ENCODE measurements around the gene COBL.

Gene COBL

DNA sequence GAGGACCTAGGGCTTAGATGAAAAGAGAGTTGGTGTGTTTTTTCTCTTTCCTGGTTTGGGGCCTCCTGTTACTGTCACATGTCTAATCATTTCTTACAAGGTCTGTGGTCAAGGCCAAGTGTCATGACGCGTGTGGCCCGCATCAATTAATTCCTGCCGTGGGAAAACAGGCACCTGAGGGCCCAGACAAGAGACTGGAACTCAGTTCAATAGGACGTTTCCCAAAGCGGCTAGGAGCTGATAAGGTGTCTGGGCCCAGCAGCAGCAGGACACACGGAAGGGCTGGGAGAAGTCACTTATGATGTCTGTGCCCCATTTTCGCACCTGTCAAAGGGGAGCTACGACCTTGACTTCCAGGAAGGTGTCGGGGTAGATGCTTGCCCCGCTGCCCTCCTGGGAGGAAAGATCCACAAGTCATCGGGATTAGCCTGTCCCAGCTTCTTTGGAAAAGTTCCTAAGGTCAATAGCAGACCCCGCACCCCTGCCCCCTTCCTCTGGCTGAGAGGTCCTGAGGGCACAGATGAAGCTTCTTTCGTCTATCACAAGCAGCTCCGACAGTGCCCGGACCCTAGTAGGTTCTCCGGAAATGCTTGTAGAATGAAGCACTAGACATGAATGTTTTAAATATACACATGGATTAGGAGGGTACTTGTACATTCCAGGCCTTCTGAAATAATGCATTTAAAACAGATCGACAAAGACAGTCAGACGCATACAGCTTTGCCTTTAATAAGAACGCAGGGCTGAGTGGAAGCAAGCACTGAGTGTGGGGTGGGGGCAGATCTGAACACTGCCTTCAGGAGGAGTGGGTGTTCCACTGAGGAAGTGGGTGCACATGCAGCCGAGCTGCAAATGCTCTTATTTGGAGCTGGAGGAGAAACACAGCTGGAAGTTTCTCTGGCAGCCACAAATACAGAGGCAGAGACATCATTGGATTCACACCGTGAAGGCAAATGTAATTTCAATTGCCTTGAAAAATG is 296.4 kb downstream of the COBL start:
- DNase-seq (ENCODE audit: low read depth): no peak

DNA sequence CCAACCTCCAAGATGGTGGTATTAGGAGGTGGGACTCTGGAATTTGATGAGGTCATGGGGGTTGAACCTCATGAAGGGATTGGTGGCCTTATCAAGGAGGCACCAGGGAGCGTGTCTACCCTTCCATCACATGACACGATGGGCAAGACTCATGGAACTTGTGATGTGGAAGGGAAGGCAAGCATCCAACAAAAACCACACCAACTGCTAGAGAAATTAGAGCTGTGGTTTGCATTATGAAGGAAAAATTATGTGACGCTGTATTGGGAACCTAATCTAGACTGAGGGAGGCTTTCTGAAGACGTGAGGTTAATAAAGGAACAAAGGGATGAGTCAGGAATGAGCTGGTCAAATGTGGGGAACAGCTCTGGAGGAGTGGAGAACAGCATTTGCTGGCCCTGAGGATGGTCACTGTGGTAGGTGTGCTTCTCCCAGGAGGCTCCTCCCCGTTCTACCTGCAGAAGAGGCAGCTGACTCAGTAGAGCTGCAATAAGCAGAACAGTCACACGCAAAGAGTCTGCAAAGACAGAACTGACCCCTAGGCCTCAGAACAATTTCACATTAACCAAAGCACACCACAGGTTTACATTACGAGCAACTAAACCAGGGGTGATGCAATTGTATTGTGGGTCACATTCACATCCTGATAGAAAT is 297.3 kb downstream of the COBL start:
- no peak for DNase-seq (ENCODE audit: low read depth)

DNA sequence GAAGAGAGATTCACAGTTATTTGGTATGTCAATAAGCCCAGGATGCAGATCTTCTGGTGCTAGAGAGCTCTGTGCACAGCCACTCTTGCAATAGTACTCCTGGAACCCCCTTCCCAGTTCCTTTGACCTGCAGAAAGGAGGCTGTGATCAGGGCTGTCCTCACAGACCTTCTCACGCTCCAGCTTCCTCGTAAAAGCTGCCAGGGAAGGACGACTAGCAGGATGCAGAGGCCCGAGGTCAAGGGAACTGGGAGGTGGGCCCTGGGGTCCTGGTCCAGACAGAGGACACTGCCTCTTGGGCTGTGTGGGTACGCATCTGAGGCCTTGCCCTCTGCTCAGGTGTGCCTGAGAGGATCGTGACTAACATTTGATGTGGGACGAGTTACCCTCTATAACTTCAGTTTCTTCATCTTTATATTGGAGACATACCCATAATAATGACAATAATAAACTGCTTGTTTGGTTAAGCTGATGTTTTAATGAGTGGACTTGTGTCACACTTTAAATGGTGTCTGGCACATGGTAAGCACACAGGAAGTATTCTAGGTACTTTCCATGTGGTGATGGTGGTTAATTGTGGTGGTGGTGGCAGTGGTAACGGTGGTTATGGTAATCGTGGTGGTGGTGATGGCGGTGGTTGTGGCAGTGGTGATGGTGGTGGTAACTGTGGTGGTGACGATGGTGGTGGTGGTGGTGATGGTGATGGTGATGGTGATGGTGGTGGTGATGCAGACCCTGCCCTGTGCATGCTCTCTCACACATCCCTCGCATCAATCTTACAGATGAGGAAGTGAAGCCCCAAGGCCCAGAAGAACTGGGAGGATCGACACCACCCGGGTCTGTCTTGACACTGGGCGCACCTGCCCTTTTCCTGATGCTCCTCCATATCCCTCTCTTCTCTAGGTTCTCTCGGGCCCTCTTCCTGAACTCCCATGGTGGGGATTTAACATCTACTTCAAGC is 298.8 kb downstream of the COBL start:
- DNase-seq (ENCODE audit: low read depth): no peak

DNA sequence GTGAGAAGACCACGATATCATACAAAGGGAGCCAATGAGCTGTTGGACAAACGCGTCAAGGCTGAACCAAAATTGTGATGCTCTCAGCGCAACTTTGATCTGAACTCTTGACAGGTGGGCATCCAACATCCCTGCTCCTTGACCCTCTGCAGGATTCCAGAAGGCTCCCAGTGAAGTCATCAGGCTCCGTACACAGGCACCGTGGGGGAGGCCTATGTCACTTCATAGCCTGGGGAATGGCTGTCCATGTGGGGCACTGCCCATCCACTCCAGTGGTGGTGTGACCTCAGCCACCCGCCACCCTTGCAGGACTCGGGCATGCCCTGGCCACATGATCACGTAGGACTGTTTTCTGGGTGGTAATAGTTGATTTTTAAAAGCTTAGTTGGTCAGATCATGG is 300.1 kb downstream of the COBL start:
- DNase-seq (ENCODE audit: low read depth): no peak

DNA sequence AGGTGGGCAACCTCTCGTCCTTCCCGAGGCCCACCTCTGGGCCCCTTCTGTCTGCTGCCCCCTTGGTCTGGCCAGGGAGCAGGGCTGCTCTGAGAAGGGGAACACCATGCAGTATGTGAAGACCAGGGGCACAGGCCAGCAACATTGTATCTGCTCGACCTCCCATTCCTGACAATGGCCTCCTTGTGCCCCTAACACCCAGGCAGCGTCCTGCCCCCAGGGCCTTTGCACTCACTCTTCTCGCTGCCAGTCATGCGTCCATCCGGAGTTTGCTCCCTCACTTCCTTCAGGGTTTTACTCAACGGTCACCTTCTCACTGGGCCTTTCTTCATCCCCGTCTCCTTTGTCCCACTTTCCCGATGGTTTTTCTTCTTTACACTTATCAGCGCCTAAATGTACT is 301.0 kb downstream of the COBL start:
- DNase-seq (ENCODE audit: low read depth): no peak

DNA sequence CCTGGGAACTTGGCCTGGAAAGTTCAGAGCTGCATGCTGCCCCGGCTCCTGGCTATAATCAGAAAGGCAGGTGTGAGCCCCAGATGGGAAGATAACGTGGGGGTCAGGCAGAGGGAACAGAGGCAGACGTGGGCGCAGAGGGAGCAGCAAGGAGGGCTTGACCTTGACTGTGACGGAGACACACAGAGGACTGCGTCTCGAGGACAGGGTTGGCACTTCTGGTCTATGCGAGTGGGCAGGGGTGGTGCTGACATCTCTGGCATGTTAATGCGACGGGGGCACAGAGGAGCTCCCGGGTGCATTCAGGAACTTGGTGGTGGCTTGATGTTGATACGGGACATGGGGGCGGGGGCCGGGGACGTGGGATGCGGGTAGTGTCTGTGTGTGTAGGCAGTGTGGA is 301.8 kb downstream of the COBL start:
- no peak for DNase-seq (ENCODE audit: low read depth)

DNA sequence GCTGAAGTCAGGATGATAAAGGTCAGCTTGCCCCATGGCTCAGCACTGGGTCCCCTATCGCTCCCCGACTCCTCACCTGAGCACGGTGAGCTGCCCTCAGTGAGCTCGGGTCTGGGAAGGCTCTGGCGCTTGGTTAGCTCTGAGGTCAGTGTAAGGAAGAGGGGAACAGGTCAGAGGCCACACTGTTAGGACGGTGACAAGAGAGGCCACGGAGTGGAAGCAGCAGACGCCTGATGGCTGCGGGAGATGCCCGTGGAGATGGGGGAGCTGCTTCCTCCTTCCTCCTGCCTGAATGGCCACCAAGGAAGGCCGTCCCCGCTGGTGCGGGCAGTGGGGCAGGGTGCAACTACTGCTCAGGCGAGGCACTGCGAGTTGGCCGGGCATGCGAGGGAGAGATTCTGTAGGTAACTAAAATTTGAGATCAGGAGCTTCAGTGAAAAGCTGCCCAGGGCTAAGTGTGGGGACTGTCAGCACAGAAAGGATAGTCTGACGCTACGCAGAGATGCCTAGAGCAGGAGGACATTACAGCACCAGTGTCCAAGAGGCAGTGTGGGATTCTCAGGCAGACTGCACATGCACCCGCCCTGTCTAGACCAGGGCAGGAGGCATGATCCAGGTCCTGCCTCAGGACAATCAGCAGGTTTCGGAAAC is 302.6 kb downstream of the COBL start:
- DNase-seq (ENCODE audit: low read depth): no peak

DNA sequence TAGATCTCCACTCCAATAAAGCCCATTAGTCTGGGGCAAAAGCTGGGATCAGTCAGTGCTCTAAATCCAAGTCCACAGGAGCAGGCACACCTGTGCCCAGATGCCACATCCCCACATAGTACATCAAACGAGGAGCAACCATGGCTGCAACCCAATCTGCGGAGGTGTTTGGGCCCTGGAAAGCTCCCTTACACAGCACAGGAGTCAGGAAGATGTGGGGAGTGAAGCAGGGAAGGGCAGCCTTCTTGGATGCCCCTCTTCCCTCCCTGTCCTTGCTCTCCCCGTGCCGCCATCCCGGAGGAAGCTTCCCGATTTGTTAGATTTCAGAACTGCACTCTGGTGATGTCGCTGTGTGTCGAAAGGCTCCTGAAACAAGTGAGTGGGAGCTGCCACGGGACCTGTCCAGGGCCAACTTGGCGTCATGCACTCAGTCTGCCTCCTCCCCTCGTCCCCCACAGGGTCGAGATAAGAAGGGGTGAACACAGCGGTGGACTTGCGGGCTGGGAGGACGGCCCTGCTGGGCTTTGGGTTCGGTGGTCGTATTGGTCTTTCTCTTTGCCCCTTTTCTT is 303.3 kb downstream of the COBL start:
- DNase-seq (ENCODE audit: low read depth): no peak

DNA sequence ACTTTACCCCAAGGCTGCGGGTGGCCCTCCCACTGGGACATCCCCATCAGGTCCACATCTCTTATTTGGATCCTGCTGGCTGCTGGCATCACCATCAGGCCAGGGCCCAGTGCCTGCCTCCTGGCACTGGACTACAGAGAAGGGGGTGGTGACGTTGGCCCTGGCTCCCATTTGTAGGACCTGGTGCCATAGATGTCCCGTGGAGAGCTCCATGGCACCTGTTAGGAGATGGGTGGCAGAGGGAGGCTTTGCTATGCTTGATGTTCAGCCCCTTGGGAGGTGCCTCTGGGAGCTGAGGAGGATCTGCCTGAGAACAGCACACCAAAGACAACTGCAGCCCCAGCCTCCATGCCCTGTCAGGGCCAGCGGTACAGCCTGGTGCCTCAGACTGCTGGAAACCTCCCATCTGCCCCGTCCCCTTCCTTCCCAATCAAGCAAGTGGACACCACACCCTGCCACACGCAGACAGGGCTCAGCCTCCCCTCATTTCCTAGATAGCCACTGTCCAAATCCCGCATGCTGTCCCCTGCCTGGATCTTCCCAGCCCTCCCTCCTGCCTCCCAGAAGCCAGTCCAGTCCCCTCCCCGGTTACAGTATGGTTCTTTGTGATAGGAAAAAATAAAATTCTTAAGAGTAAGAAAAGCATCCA is 303.9 kb downstream of the COBL start:
- DNase-seq (ENCODE audit: low read depth): no peak

DNA sequence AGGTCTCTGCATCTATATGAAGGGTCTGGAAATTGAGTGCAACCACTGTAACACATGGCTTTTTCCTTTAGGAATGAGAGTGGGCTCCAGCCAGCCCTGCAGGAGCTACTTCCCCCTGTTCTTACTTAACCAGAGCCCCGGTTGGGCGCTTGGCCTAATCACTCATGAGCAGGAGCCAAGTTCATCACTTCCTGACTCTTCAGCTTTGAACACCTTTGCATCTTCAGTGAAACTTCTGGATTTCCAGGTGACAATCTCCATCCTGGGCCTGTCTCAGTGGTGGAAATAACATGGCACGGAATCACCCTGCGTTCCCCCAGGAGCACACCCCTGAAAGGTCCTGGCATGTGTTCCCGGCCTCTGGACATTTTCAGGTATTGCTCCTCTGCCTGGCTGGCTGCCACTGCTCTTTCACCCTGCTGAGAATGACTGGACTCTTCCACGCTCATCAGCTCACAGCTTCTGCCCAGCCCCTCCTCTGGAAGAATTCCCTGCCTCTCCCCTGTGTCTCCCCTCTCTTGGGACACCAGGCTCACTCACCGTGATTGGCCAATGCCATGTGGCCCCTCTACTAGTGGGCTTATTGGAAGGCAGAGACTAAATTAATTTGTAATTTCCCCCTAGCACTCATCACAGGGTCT is 304.8 kb downstream of the COBL start:
- DNase-seq (ENCODE audit: low read depth): no peak

DNA sequence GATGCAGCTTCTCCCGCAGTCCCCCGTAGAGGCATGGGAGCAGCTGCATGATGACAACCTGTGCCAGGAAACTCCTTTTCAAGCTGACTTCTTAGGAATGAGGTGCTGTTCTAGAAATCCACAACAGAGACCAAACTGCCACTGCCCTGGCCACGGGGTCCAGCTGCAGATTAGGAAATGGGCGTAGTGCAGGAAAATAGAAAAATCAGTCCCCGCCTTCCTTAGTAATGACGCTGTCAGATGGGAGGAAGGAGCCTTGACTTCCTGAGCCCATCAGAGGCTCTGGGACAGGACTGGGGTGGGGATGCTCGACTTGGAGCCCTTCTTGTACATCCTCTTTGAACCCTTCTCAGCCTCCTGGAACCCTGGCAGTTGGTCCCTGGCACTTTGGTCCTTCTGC is 306.1 kb downstream of the COBL start:
- DNase-seq (ENCODE audit: low read depth): no peak

DNA sequence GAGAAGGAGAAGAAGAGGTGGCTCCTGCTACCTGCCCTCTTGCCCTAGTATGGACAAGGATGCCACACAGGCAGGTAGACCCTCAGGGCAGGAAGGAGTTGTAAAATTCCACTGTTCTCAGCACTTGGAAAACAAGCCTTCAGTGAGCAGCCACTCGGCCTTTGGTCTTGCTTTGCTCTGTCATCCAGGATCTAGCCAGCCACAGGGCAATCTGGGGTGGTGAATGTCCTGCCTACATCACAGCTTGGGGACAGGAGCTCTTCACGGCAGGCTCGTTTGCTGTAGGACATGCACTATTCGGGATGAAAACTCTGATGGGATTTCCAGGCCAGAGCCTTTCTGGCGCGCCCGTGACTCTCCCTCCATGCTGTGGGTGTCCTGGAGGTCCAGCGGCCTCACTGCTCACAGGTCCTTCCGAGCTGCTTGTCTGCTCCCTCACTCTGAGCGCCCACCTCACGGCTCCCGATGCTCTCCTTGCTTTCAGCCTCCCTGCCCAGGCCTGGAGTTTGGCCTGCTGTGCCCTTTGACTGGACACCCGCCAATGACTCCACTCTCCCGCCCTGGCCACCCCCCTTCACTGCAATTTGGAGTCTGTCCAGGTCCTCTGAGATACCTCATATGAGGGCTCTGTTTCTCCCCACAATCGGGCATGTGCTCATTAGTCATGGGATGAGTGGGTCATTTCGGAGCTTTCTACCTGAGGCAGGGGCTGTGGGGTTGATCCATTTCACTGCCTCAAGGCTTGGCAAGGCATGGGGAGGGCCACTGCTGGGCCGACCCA is 306.7 kb downstream of the COBL start:
- no peak for DNase-seq (ENCODE audit: low read depth)

DNA sequence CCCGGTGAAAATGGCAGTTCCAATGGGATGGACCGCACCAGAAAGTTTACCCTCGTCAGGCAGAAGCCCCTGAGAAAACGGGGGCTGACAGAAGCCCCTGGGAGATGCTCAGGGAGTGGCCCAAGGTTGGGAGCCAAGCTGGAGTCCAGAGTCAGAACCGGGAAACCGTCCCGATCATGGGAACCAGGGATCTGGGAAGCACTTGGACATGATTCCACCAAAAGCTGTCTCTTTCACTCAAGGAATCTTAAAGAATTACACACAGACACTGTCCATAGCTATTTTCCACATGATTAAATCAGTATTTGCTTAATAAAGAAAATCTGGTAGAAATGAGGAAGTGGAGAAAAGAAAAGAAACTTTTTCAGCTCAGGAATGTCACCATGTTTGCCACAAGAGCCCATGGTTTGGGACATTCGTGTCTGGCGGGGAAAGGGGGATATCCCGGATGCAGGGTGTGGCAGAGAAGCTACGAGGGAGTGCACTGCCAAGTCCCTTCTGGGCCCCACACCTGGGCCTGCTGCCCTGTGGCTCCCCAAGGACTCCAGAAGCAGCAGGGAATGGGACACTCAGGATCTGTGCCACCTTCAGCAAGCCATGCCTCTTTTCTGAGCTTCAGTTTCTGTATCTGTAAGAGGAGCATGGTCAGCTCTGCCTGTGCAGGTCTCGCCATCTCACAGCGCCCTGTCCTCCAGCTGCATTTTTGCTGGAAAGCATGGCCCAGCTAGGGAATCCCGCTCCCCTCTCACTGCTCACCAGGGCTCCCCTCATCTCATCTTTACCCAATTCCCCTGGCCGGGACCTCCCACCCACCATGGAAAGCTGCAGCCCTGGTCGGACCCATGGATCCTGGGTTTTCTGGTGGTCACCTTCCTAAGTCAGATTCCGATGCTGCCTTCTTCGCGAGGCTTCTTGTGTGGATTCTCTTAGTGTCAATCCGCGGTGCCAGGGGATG is 308.8 kb downstream of the COBL start:
- DNase-seq (ENCODE audit: low read depth): no peak

DNA sequence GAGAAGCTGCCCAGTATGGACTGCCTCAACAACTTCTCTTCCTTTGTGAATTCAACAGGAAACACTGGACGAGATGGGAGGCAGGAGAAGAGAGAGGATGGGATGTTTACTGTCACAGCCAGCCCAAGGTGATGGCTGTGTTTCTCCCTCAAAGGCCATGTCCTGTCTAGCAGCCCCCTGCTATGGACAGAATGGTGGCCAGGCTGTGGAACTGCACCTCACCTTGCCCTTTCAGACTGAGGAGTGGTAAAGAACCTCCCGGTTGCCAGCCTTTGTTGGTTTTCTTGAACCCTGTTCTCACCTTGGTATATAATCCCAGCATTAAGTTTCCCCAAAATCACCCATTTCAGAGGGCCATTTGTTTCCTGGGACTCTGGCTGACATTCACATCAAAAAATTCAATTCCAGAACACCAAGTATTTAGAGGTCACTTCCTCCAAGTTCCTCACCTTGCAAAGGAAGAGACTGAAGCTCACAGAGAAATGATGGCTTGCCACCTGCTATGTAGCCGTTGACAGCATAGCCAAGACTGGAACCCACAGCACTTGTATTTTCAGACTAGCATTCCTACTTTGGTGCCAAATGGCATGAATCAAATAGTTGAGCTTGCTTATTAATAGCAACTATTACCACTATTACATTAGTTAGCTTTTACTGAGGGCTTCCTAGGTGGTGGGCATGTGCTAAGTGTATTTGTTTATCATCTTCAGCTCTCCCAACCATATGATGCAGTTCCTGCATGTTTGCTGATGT is 309.9 kb downstream of the COBL start:
- DNase-seq (ENCODE audit: low read depth): no peak

DNA sequence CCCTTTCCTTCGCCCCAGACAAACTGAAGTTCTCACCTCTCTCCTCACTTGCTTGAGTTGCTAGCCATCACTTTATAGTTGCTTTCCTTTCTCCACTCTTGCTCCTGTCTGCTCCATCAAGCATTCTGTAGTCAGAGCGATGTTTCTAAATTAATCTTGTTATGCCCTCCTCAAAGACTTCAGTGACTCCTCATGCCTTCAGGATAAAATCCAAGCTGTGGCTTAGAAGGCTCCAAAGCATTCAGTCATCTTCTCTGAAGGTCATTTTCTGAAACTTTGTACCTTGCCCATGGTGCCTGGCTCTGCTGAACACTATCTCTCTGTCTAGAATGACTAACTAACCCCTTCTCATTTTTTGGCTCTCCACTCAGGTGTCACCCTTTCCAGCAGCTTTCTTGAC is 311.5 kb downstream of the COBL start:
- DNase-seq (ENCODE audit: low read depth): no peak

DNA sequence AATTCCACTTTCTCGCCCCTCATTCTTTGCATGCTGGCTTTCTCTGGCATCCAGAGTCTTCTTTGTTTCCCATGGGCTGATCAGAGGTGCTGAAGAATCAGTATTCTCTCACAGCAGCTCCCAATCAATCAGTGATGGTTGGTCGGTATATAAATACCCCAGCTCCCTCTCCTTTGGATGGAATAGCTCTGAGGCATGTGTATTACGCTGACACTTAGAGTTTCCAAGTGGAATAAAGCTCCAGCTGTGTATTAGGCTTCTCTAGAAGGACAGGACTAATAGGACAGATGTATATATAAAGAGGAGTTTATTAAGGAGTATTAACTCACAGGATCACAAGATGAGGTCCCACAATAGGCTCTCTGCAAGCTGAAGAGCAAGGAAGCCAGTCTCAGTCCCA is 315.7 kb downstream of the COBL start:
- no peak for DNase-seq (ENCODE audit: low read depth)

DNA sequence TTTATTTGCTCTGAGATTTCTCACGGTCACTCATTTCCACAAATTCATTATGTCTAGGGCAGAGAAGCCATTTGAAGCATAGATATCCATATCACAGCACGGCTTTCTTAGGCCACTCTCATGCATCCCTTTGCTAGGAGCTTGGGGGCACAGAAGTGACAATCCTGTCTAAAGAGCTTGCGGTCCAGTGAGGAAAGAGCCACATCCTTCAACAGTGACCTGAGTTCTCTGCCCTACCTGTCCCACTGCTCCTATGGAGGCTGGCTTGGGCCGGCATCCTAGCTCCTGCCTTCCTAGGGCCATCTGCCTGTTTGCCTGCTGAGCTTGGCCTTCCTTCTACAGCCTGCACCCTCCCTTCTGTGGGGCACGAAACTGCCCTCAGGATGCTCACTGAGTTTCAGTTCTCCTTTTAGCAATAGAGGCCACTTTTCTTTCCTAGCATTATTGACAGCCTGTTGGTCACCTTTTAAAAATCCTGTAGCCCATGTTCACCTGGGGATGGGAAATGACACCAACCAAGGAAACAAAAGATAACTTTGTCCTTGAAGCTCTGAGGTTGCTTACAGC is 321.8 kb downstream of the COBL start:
- DNase-seq (ENCODE audit: low read depth): no peak

Data from activated T-cell treated with anti-CD3 and anti-CD28 coated beads for 48 hours (primary cell).